HEK293 (cell line): Measurements from ENCODE around the gene PLA2G4E.

Source experiments
- CTCF ChIA-PET: fragments of 350-600 bp; formaldehyde crosslinking; extraction: SDS; loops from one replicate; lab custom pipeline; 2021; ENCODE audit warnings: antibody characterized with exemption; lab: Yijun Ruan, JAX
- POLR2A ChIA-PET: fragments of 300-600 bp; formaldehyde crosslinking; extraction: SDS; loops from one replicate; lab custom pipeline; 2020; ENCODE audit warnings: antibody characterized with exemption, inconsistent platforms; lab: Yijun Ruan, JAX
- H3K27ac ChIP-seq: fragments of 200-500 bp; sonication (Bioruptor generic); 2 replicates; pipeline ENCODE4 v1.5.1; 2014; ENCODE audit warnings: low read depth, low read length, control low read depth, inconsistent platforms; ENCODE audit errors: extremely low read depth
- H3K36me3 ChIP-seq, 2 experiments: fragments of 200-500 bp in 1 of 2; sonication (Bioruptor generic) in 1 of 2; 1 replicate in 1 of 2; 2 replicates in 1 of 2; pipeline ENCODE4 v1.5.1; 2014 to 2017; ENCODE audit warnings: inconsistent platforms in 2 of 2, low read length in 2 of 2; ENCODE audit not compliant: control insufficient read depth in 2 of 2, insufficient read depth in 1 of 2
- H3K4me1 ChIP-seq: fragments of 200-500 bp; sonication (Bioruptor generic); 2 replicates; pipeline ENCODE4 v1.5.1; 2014; ENCODE audit warnings: mild to moderate bottlenecking, low read length, inconsistent platforms; ENCODE audit not compliant: control insufficient read depth, insufficient read depth
- H3K4me3 ChIP-seq: 2 replicates; pipeline ENCODE4 v1.5.1; 2011; ENCODE audit warnings: low read depth, mild to moderate bottlenecking, control low read depth, low read length, moderate library complexity
- H3K9me3 ChIP-seq: fragments of 200-500 bp; sonication (Bioruptor generic); 2 replicates; pipeline ENCODE4 v1.5.1; 2014; ENCODE audit warnings: low read depth, low read length, inconsistent platforms; ENCODE audit not compliant: control insufficient read depth, insufficient read depth
- GFI1B ChIP-seq: fragments of 450-650 bp; formaldehyde crosslinking; IDR thresholded peaks from 2 replicates; pipeline ENCODE4 v1.5.1; 2016; ENCODE audit warnings: missing biosample characterization, missing genetic modification characterization
- GLI4 ChIP-seq: fragments of 450-650 bp; formaldehyde crosslinking; IDR thresholded peaks from 2 replicates; pipeline ENCODE4 v1.5.1; 2016; ENCODE audit warnings: missing biosample characterization, missing genetic modification characterization
- GLIS1 ChIP-seq: fragments of 450-650 bp; formaldehyde crosslinking; IDR thresholded peaks from 2 replicates; pipeline ENCODE4 v1.5.1; 2016; ENCODE audit warnings: missing biosample characterization, missing genetic modification characterization
- PRDM2 ChIP-seq: fragments of 450-650 bp; formaldehyde crosslinking; IDR thresholded peaks from 2 replicates; pipeline ENCODE4 v1.5.1; 2016; ENCODE audit warnings: missing biosample characterization, missing genetic modification characterization, borderline replicate concordance
- PRDM6 ChIP-seq: fragments of 450-650 bp; formaldehyde crosslinking; IDR thresholded peaks from 2 replicates; pipeline ENCODE4 v1.5.1; 2017; ENCODE audit warnings: missing biosample characterization, missing genetic modification characterization
- TCF7L2 ChIP-seq: IDR thresholded peaks from 2 replicates; pipeline ENCODE4 v1.6.1; 2011; ENCODE audit warnings: low read depth, mild to moderate bottlenecking, inconsistent platforms, low read length, moderate library complexity, borderline replicate concordance
- YY1 ChIP-seq: fragments of 450-650 bp; formaldehyde crosslinking; IDR thresholded peaks from 2 replicates; pipeline ENCODE4 v1.5.1; 2018; ENCODE audit warnings: missing biosample characterization, missing genetic modification characterization
- YY2 ChIP-seq: fragments of 450-650 bp; formaldehyde crosslinking; IDR thresholded peaks from 2 replicates; pipeline ENCODE4 v1.5.1; 2016; ENCODE audit warnings: missing biosample characterization, missing genetic modification characterization
- ZBTB7A ChIP-seq: fragments of 450-650 bp; formaldehyde crosslinking; IDR thresholded peaks from 2 replicates; pipeline ENCODE4 v1.5.1; 2016; ENCODE audit warnings: low read depth, missing biosample characterization, missing genetic modification characterization
- ZNF133 ChIP-seq: fragments of 450-650 bp; formaldehyde crosslinking; IDR thresholded peaks from 2 replicates; pipeline ENCODE4 v1.5.1; 2016; ENCODE audit warnings: missing biosample characterization, missing genetic modification characterization
- ZNF146 ChIP-seq: fragments of 450-650 bp; formaldehyde crosslinking; IDR thresholded peaks from 2 replicates; pipeline ENCODE4 v1.5.1; 2016; ENCODE audit warnings: missing biosample characterization, missing genetic modification characterization
- ZNF174 ChIP-seq: fragments of 450-650 bp; formaldehyde crosslinking; IDR thresholded peaks from 2 replicates; pipeline ENCODE4 v1.5.0; 2017; ENCODE audit warnings: missing biosample characterization, mild to moderate bottlenecking, missing genetic modification characterization
- ZNF2 ChIP-seq: fragments of 450-650 bp; formaldehyde crosslinking; IDR thresholded peaks from 2 replicates; pipeline ENCODE4 v1.5.1; 2016; ENCODE audit warnings: missing biosample characterization, missing genetic modification characterization
- ZNF292 ChIP-seq: fragments of 450-650 bp; formaldehyde crosslinking; IDR thresholded peaks from 2 replicates; pipeline ENCODE4 v1.5.1; 2016; ENCODE audit warnings: low read depth, missing biosample characterization, missing genetic modification characterization, borderline replicate concordance
- ZNF37A ChIP-seq: fragments of 450-650 bp; IDR thresholded peaks from 2 replicates; pipeline ENCODE4 v1.5.1; 2018; ENCODE audit warnings: missing biosample characterization, missing genetic modification characterization
- ZNF501 ChIP-seq: fragments of 450-650 bp; formaldehyde crosslinking; IDR thresholded peaks from 2 replicates; pipeline ENCODE4 v1.5.1; 2016; ENCODE audit warnings: missing biosample characterization, missing genetic modification characterization
- ZNF521 ChIP-seq: fragments of 450-650 bp; formaldehyde crosslinking; IDR thresholded peaks from 2 replicates; pipeline ENCODE4 v1.5.1; 2017; ENCODE audit warnings: missing biosample characterization, mild to moderate bottlenecking, missing genetic modification characterization
- ZNF600 ChIP-seq: fragments of 450-650 bp; formaldehyde crosslinking; IDR thresholded peaks from 2 replicates; pipeline ENCODE4 v1.5.1; 2016; ENCODE audit warnings: missing biosample characterization, missing genetic modification characterization
- ZNF692 ChIP-seq: fragments of 450-650 bp; formaldehyde crosslinking; IDR thresholded peaks from 2 replicates; pipeline ENCODE4 v1.5.1; 2016; ENCODE audit warnings: missing biosample characterization, missing genetic modification characterization
- ZNF791 ChIP-seq: fragments of 450-650 bp; formaldehyde crosslinking; IDR thresholded peaks from 2 replicates; pipeline ENCODE4 v1.5.1; 2016; ENCODE audit warnings: missing biosample characterization, missing genetic modification characterization
- ZSCAN30 ChIP-seq: fragments of 450-650 bp; IDR thresholded peaks from 2 replicates; pipeline ENCODE4 v1.5.1; 2018; ENCODE audit warnings: missing biosample characterization, mild to moderate bottlenecking, missing genetic modification characterization, moderate library complexity
- ZXDB ChIP-seq: fragments of 450-650 bp; formaldehyde crosslinking; IDR thresholded peaks from 2 replicates; pipeline ENCODE4 v1.5.1; 2016; ENCODE audit warnings: missing biosample characterization, missing genetic modification characterization
- TF ChIP-seq, protein P1 (sequence below): fragments of 450-650 bp; formaldehyde crosslinking; IDR thresholded peaks from 2 replicates; pipeline ENCODE4 v1.5.1; 2016; ENCODE audit warnings: missing biosample characterization, missing genetic modification characterization

PLA2G4E gene

GRCh38 chr15:41950127-41950483 is 70.7 kb downstream of the PLA2G4E start (continued):
- TF ChIP-seq ZNF791, result no peak
- TF ChIP-seq ZNF501, result no peak
- no peak for TF ChIP-seq GFI1B
- TF ChIP-seq GLIS1, result no peak
- TF ChIP-seq ZXDB (tag by site-specific recombination), result no peak
- TF ChIP-seq ZNF600 (tag by site-specific recombination), result no peak
- no peak for TF ChIP-seq ZNF521 (tag by site-specific recombination)
- TF ChIP-seq PRDM6 (tag by site-specific recombination), result no peak

DNA sequence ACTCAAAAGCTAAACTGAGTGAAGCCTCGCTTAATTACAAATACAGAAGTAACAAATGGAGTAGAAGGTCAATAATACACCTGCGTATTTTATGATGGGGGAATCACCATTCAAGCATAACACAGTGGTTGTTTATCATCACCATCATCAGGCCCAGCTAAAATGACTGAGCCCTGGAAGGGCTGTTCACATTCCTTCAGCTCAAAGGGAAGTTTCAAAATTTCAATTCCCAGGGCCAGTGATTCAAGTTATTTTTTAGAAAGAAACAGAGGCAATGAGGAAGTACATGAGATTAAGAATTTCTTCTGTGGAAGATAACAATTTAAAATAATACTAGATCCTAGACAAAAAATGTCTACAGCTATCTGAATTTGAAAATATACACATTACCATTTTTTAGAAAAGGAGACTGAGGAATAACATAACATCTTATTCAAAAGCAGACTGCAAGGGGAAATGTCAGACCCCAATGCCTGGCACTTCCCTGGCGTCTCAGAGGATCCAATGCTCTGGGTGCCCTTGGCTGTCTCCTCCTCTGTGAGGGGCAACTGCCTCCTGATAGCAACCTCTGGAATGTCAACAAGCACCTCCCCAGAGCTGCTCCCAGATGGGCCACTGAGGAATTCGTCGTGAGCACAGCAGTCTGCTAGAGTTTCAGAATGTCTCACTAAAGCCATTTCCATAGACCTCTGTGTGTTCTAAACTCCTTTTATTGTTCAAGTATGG is 71.3 kb downstream of the PLA2G4E start:
- CTCF ChIA-PET, result no interaction called here
- Histone ChIP-seq H3K36me3 (peaks cover 3 to 9% of the 10 kb centered on the region in 2 experiments; a peak in 2 of 3 replicates), H3K4me3 (no peak overlapping the region), H3K4me1 (no peaks in the 10 kb centered on the region), H3K9me3 (no peaks in the 10 kb centered on the region), H3K27ac (no peak overlapping the region)
- POLR2A ChIA-PET, result no interaction called here
- TF ChIP-seq ZNF2 (tag by site-specific recombination), result no peak
- TF ChIP-seq YY2 (tag by site-specific recombination), result no peak
- TF ChIP-seq ZSCAN30 (tag by site-specific recombination), result no peak
- no peak for TF ChIP-seq ZNF692 (tag by site-specific recombination)
- TF ChIP-seq, protein P1, sequence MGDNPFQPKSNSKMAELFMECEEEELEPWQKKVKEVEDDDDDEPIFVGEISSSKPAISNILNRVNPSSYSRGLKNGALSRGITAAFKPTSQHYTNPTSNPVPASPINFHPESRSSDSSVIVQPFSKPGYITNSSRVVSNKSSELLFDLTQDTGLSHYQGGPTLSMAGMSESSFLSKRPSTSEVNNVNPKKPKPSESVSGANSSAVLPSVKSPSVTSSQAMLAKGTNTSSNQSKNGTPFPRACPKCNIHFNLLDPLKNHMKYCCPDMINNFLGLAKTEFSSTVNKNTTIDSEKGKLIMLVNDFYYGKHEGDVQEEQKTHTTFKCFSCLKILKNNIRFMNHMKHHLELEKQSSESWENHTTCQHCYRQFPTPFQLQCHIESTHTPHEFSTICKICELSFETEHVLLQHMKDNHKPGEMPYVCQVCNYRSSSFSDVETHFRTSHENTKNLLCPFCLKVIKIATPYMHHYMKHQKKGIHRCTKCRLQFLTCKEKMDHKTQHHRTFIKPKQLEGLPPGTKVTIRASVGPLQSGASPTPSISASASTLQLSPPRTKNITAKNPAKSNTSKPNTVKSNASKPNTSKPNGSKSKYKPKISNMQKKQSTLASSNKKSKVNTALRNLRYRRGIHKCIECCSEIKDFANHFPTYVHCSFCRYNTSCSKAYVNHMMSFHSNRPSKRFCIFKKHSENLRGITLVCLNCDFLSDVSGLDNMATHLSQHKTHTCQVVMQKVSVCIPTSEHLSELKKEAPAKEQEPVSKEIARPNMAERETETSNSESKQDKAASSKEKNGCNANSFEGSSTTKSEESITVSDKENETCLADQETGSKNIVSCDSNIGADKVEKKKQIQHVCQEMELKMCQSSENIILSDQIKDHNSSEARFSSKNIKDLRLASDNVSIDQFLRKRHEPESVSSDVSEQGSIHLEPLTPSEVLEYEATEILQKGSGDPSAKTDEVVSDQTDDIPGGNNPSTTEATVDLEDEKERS (tag by site-specific recombination), result no peak
- no peak for TF ChIP-seq ZNF146 (tag by site-specific recombination)

- H3K36me3 ChIP-seq, result peaks cover 3 to 9% of the 10 kb centered on the region in 2 experiments; a peak in 2 of 3 replicates
- CTCF ChIA-PET, result interaction anchor here (0.6 kb wide), 1 partner anchor 459 kb away, joined by 5 read pairs; no protein-coding TSS in a partner anchor
- no peak overlapping the region for H3K27ac ChIP-seq
- TF ChIP-seq ZBTB7A, result no peak
- TF ChIP-seq TCF7L2, result no peak
- TF ChIP-seq YY1 (tag by site-specific recombination), result no peak
- TF ChIP-seq ZNF292 (tag by site-specific recombination), result no peak
- TF ChIP-seq ZNF37A (tag by site-specific recombination), result no peak
- no peak for TF ChIP-seq ZNF133
- TF ChIP-seq GLI4 (tag by site-specific recombination), result no peak
- TF ChIP-seq ZNF174 (tag by site-specific recombination), result no peak
- TF ChIP-seq PRDM2 (tag by site-specific recombination), result no peak
Observed at GRCh38 chr15:41948490-41948889, 72.4 kb downstream of the PLA2G4E start.

More at GRCh38 chr15:41948490-41948889, 72.4 kb downstream of the PLA2G4E start:
- H3K9me3 ChIP-seq, result no peaks in the 10 kb centered on the region
- POLR2A ChIA-PET, result no interaction called here
- H3K4me3 ChIP-seq, result no peak overlapping the region
- no peaks in the 10 kb centered on the region for H3K4me1 ChIP-seq
